A673 (cell line): ENCODE measurements around the gene SEC11C.

Source experiments
- EZH2 ChIP-seq: fragments of 200-600 bp; sonication (generic); IDR thresholded peaks from 2 replicates; pipeline ENCODE4 v1.6.1; 2017; ENCODE audit warnings: borderline replicate concordance, low read depth, mild to moderate bottlenecking, mixed read lengths, antibody characterized with exemption, low read length; ENCODE audit not compliant: poor library complexity, severe bottlenecking
- TF ChIP-seq, protein P1 (sequence below): fragments of 300-800, 200-600 bp; sonication (generic); conservative IDR thresholded peaks from 2 replicates; pipeline ENCODE4 v1.5.1; 2017; ENCODE audit warnings: low read depth, mild to moderate bottlenecking, antibody characterized with exemption, low read length, moderate library complexity, mixed read lengths

DNA sequence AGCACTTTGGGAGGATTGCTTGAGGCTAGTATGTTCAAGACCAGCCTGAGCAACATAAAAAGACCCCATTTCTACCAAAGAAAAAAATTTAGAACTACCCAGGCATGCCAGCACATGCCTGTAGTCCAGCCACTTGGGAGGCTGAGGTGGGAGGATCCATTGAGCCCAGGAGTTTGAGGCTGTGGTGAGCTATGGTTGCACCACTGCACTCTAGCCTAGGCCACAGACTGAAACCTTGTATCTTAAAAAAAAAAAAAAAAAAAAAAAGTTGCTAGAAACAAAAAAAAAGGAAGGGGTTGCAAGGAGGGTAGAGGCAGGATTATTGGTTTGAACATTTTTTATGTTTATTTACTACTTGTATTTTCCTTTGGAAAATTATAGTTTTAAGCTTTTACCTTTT, 4.8 kb downstream of the SEC11C start:
- TF ChIP-seq, protein P1, sequence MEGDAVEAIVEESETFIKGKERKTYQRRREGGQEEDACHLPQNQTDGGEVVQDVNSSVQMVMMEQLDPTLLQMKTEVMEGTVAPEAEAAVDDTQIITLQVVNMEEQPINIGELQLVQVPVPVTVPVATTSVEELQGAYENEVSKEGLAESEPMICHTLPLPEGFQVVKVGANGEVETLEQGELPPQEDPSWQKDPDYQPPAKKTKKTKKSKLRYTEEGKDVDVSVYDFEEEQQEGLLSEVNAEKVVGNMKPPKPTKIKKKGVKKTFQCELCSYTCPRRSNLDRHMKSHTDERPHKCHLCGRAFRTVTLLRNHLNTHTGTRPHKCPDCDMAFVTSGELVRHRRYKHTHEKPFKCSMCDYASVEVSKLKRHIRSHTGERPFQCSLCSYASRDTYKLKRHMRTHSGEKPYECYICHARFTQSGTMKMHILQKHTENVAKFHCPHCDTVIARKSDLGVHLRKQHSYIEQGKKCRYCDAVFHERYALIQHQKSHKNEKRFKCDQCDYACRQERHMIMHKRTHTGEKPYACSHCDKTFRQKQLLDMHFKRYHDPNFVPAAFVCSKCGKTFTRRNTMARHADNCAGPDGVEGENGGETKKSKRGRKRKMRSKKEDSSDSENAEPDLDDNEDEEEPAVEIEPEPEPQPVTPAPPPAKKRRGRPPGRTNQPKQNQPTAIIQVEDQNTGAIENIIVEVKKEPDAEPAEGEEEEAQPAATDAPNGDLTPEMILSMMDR, result no peak
- TF ChIP-seq EZH2, result no peak
